Measurements from ENCODE around the gene INSIG1.

DNA sequence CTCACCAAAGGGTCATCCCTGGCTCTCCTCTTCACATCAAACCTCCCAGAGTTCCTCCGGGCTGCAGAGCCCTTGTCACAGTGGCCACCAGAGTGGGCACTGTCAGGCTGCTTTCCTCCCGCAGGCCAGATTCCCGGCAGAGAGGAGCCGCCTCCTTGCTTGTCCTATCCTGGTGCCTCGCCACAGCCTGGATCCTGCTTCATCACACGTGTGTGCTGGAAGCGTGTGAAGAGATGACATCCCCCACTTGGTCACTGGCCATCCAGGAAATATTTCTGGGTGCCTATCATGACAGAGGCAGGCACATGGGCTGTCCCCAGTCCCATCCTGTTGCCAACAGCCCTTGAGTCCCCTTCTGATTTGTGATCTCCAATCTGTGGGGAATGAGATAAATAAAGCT, 15.0 kb downstream of the INSIG1 start:
- TF ChIP-seq ARNT (IDR thresholded peaks at IDR 0.05) (no peak), ZNF384 (IDR thresholded peaks at IDR 0.05) (no peak), LEF1 (IDR thresholded peaks at IDR 0.05; ENCODE audit: borderline replicate concordance) (no peak), SP1 (IDR thresholded peaks at IDR 0.05) (no peak), FOXA1 (IDR thresholded peaks at IDR 0.05) (no peak), L3MBTL2 (conservative IDR thresholded peaks at IDR 0.05) (no peak)
- TF ChIP-seq, protein P1, sequence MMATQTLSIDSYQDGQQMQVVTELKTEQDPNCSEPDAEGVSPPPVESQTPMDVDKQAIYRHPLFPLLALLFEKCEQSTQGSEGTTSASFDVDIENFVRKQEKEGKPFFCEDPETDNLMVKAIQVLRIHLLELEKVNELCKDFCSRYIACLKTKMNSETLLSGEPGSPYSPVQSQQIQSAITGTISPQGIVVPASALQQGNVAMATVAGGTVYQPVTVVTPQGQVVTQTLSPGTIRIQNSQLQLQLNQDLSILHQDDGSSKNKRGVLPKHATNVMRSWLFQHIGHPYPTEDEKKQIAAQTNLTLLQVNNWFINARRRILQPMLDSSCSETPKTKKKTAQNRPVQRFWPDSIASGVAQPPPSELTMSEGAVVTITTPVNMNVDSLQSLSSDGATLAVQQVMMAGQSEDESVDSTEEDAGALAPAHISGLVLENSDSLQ (IDR thresholded peaks at IDR 0.05), result no peak

Measured in HEK293T (cell line).